Measurements from ENCODE around the gene PLEKHG3.

GRCh38 chr14:64732536-64733120 is 28.4 kb downstream of the PLEKHG3 start:
- TF ChIP-seq CTCF (IDR thresholded peaks at IDR 0.05) = no peak
- no peak for TF ChIP-seq ZFX (IDR thresholded peaks at IDR 0.05; ENCODE audit: borderline replicate concordance)

All from 22Rv1 (cell line).